Activated T-helper 2 cell treated with anti-CD3 and anti-CD28 coated beads, Interferon-gamma antibody, Interleukin-2, Interleukin-4, amounts not matched to agents 10 μg/mL and 5 μg/mL and 100 μg/mL, durations not matched to agents 14 hours and 24 hours and 36 hours (primary cell): ENCODE data around the gene TAMALIN. TPM values are rescaled to one million over a fixed set of nuclear protein-coding genes. Genes with fewer than 3 reads are reported as not detected.
A peak's percentile ranks its signal among the peaks of the same experiment; 100 is the strongest.

ENCODE experiments used
- DNase-seq: peaks from one replicate; pipeline ENCODE4 v3.0.0; 2021; ENCODE audit warnings: low spot score
- H3K27ac Mint-ChIP-seq: one replicate; pipeline ENCODE4 v1.8.0; 2021; ENCODE audit warnings: mixed read lengths
- H3K27me3 Mint-ChIP-seq: one replicate; pipeline ENCODE4 v1.8.0; 2021; ENCODE audit warnings: low read depth, mixed read lengths
- H3K36me3 Mint-ChIP-seq: one replicate; pipeline ENCODE4 v1.8.0; 2021; ENCODE audit warnings: low read depth, mixed read lengths
- H3K4me1 Mint-ChIP-seq: one replicate; pipeline ENCODE4 v1.8.0; 2021; ENCODE audit warnings: low read depth, mixed read lengths
- H3K4me3 Mint-ChIP-seq: one replicate; pipeline ENCODE4 v1.8.0; 2021; ENCODE audit warnings: low read depth, mild to moderate bottlenecking, moderate library complexity, mixed read lengths
- H3K9me3 Mint-ChIP-seq: one replicate; pipeline ENCODE4 v1.8.0; 2021; ENCODE audit warnings: mixed read lengths
- intact Hi-C: fragments of 100-400 bp; cut with micrococcal nuclease; formaldehyde crosslinking; loops from one replicate; pipeline ENCODE4 v1.15.1; 2023
- total RNA-seq: library from RNA; stranded (reverse); gene quantifications from 2 replicates; pipeline ENCODE4 v1.2.3, GENCODE V29; 2022

TAMALIN gene
- total RNA-seq, 1 donor from 2014 or later = 6.1 TPM

- intact Hi-C loops = loop anchor here (1.0 kb wide), 2 partner anchors 11 to 15 kb away; partner anchors contain the start of gene NR4A1
- peak; percentile 74 for DNase-seq
- Mint-ChIP-seq H3K27me3 (peaks cover 6% of the 10 kb centered on the region), H3K36me3 (peaks cover 8% of the 10 kb centered on the region), H3K27ac (no peak overlapping the region), H3K4me3 (peak overlapping the region; percentile 58), H3K9me3 (no peaks in the 10 kb centered on the region), H3K4me1 (peaks cover 61% of the 10 kb centered on the region)
Measured at GRCh38 chr12:52036587-52037171, 29.9 kb downstream of the TAMALIN start.

- Mint-ChIP-seq H3K27me3 (peaks cover 6% of the 10 kb centered on the region), H3K9me3 (no peaks in the 10 kb centered on the region), H3K4me1 (peaks cover 65% of the 10 kb centered on the region), H3K27ac (no peak overlapping the region), H3K36me3 (peaks cover 13% of the 10 kb centered on the region), H3K4me3 (peak overlapping the region; percentile 88)
- DNase-seq = no peak
- intact Hi-C loops = loop anchor here (1.0 kb wide), 2 partner anchors 12 to 14 kb away; partner anchors contain the start of gene NR4A1
Measured at GRCh38 chr12:52037248-52037861, 30.6 kb downstream of the TAMALIN start.

- no peak for DNase-seq
- H3K27me3 Mint-ChIP-seq = peaks cover 6% of the 10 kb centered on the region
- peak overlapping the region; percentile 88 for H3K4me3 Mint-ChIP-seq
- H3K4me1 Mint-ChIP-seq = peaks cover 61% of the 10 kb centered on the region
- peak overlapping the region; percentile 76 for H3K27ac Mint-ChIP-seq
- no peaks in the 10 kb centered on the region for H3K9me3 Mint-ChIP-seq
- intact Hi-C loops = loop anchor here (1.0 kb wide), 1 partner anchor 31 kb away; the partner anchor contains the start of gene ATG101
- peaks cover 17% of the 10 kb centered on the region for H3K36me3 Mint-ChIP-seq
Measured at GRCh38 chr12:52038447-52038846, 31.7 kb downstream of the TAMALIN start.

- Mint-ChIP-seq H3K9me3 (no peaks in the 10 kb centered on the region), H3K27me3 (peaks cover 3% of the 10 kb centered on the region), H3K4me1 (peaks cover 42% of the 10 kb centered on the region), H3K27ac (no peak overlapping the region), H3K4me3 (no peak overlapping the region), H3K36me3 (peaks cover 25% of the 10 kb centered on the region)
- no peak for DNase-seq
- intact Hi-C loops = no loop called here
Measured at GRCh38 chr12:52041035-52041434, 34.3 kb downstream of the TAMALIN start.

- Mint-ChIP-seq H3K36me3 (peaks cover 25% of the 10 kb centered on the region), H3K9me3 (no peaks in the 10 kb centered on the region), H3K27ac (peak overlapping the region; percentile 56), H3K4me3 (no peak overlapping the region), H3K27me3 (no peaks in the 10 kb centered on the region), H3K4me1 (peaks cover 38% of the 10 kb centered on the region)
- no peak for DNase-seq
- intact Hi-C loops = no loop called here
Measured at GRCh38 chr12:52041695-52042123, 35.0 kb downstream of the TAMALIN start.

GRCh38 chr12:52042706-52043385 is 36.1 kb downstream of the TAMALIN start:
- Mint-ChIP-seq H3K9me3 (no peaks in the 10 kb centered on the region), H3K4me3 (no peak overlapping the region), H3K4me1 (peaks cover 40% of the 10 kb centered on the region), H3K27ac (no peak overlapping the region), H3K36me3 (peaks cover 25% of the 10 kb centered on the region), H3K27me3 (no peaks in the 10 kb centered on the region)
- intact Hi-C loops = no loop called here
- no peak for DNase-seq

GRCh38 chr12:52043386-52044212 is 36.9 kb downstream of the TAMALIN start:
- Mint-ChIP-seq H3K4me3 (no peak overlapping the region), H3K36me3 (peaks cover 21% of the 10 kb centered on the region), H3K4me1 (peaks cover 35% of the 10 kb centered on the region), H3K27me3 (no peaks in the 10 kb centered on the region), H3K27ac (no peak overlapping the region), H3K9me3 (no peaks in the 10 kb centered on the region)
- DNase-seq = no peak
- intact Hi-C loops = no loop called here

- Mint-ChIP-seq H3K27ac (no peak overlapping the region), H3K9me3 (no peaks in the 10 kb centered on the region), H3K4me1 (peaks cover 31% of the 10 kb centered on the region), H3K4me3 (no peak overlapping the region), H3K36me3 (peaks cover 25% of the 10 kb centered on the region), H3K27me3 (no peaks in the 10 kb centered on the region)
- intact Hi-C loops = no loop called here
- DNase-seq = no peak
Measured at GRCh38 chr12:52044292-52044983, 37.7 kb downstream of the TAMALIN start.

- peak overlapping the region; percentile 28 for H3K27ac Mint-ChIP-seq
- H3K4me3 Mint-ChIP-seq = no peak overlapping the region
- no peaks in the 10 kb centered on the region for H3K27me3 Mint-ChIP-seq
- no peaks in the 10 kb centered on the region for H3K9me3 Mint-ChIP-seq
- intact Hi-C loops = no loop called here
- H3K36me3 Mint-ChIP-seq = peaks cover 24% of the 10 kb centered on the region
- DNase-seq = no peak
- H3K4me1 Mint-ChIP-seq = peaks cover 34% of the 10 kb centered on the region
Measured at GRCh38 chr12:52045794-52046199, 39.1 kb downstream of the TAMALIN start.

GRCh38 chr12:52046859-52047258 is 40.1 kb downstream of the TAMALIN start:
- no peak overlapping the region for H3K27ac Mint-ChIP-seq
- no peaks in the 10 kb centered on the region for H3K9me3 Mint-ChIP-seq
- no peak for DNase-seq
- H3K36me3 Mint-ChIP-seq = peaks cover 29% of the 10 kb centered on the region
- H3K27me3 Mint-ChIP-seq = no peaks in the 10 kb centered on the region
- H3K4me1 Mint-ChIP-seq = peaks cover 28% of the 10 kb centered on the region
- H3K4me3 Mint-ChIP-seq = no peak overlapping the region
- intact Hi-C loops = no loop called here

GRCh38 chr12:52049286-52049685 is 42.5 kb downstream of the TAMALIN start:
- H3K4me3 Mint-ChIP-seq = peak overlapping the region; percentile 98
- intact Hi-C loops = no loop called here
- H3K9me3 Mint-ChIP-seq = no peaks in the 10 kb centered on the region
- peaks cover 42% of the 10 kb centered on the region for H3K36me3 Mint-ChIP-seq
- no peak for DNase-seq
- peaks cover 27% of the 10 kb centered on the region for H3K4me1 Mint-ChIP-seq
- H3K27ac Mint-ChIP-seq = peak overlapping the region; percentile 90
- no peaks in the 10 kb centered on the region for H3K27me3 Mint-ChIP-seq

GRCh38 chr12:52049688-52050087 is 42.9 kb downstream of the TAMALIN start:
- H3K27ac Mint-ChIP-seq = peak overlapping the region; percentile 90
- H3K36me3 Mint-ChIP-seq = peaks cover 42% of the 10 kb centered on the region
- no peak for DNase-seq
- peak overlapping the region; percentile 98 for H3K4me3 Mint-ChIP-seq
- intact Hi-C loops = no loop called here
- H3K27me3 Mint-ChIP-seq = no peaks in the 10 kb centered on the region
- peaks cover 27% of the 10 kb centered on the region for H3K4me1 Mint-ChIP-seq
- H3K9me3 Mint-ChIP-seq = no peaks in the 10 kb centered on the region
